H1 (cell line): Measurements from ENCODE around the gene SMARCC2.

Experiments used
- EZH2 ChIP-seq: fragments of 200-600 bp; sonication (generic); IDR thresholded peaks from 2 replicates; pipeline ENCODE4 v1.7.1; 2012; ENCODE audit warnings: low read depth, mild to moderate bottlenecking, moderate library complexity, low read length, inconsistent platforms; ENCODE audit not compliant: severe bottlenecking
- JUND ChIP-seq: IDR thresholded peaks from 2 replicates; pipeline ENCODE4 v1.6.1; 2011; ENCODE audit warnings: mild to moderate bottlenecking, improper control_type of control experiment, low read length
- NRF1 ChIP-seq: IDR thresholded peaks from 2 replicates; pipeline ENCODE4 v1.6.1; 2011; ENCODE audit warnings: mild to moderate bottlenecking, low read depth, low read length, improper control_type of control experiment
- POLR2A ChIP-seq, 2 experiments: IDR thresholded peaks; 1 replicate in 1 of 2; 2 replicates in 1 of 2; pipeline ENCODE4 v1.6.1; 2011; ENCODE audit warnings: low read depth in 2 of 2, low read length in 2 of 2, mild to moderate bottlenecking in 2 of 2; ENCODE audit errors: control extremely low read depth in 1 of 2
- RAD21 ChIP-seq, 2 experiments: IDR thresholded peaks in 1 of 2; conservative IDR thresholded peaks in 1 of 2; 2 replicates each; pipeline ENCODE4 v1.6.1; 2011; ENCODE audit warnings: low read depth in 2 of 2, low read length in 2 of 2, improper control_type of control experiment in 1 of 2, inconsistent platforms in 1 of 2, mild to moderate bottlenecking in 1 of 2, moderate library complexity in 1 of 2
- TF ChIP-seq, protein P1 (sequence below), 3 experiments: IDR thresholded peaks; 1 replicate in 2 of 3; 2 replicates in 1 of 3; pipeline versions ENCODE4 v1.5.1 to v1.6.1; 2011; ENCODE audit warnings: low read length in 3 of 3, mild to moderate bottlenecking in 3 of 3, inconsistent platforms in 2 of 3, low read depth in 1 of 3, moderate library complexity in 1 of 3; ENCODE audit not compliant: insufficient read depth in 1 of 3; ENCODE audit errors: control extremely low read depth in 1 of 3

GRCh38 chr12:56134897-56135296 lies 54.4 kb downstream of the SMARCC2 start:
- no peak for TF ChIP-seq NRF1
- TF ChIP-seq, protein P1, sequence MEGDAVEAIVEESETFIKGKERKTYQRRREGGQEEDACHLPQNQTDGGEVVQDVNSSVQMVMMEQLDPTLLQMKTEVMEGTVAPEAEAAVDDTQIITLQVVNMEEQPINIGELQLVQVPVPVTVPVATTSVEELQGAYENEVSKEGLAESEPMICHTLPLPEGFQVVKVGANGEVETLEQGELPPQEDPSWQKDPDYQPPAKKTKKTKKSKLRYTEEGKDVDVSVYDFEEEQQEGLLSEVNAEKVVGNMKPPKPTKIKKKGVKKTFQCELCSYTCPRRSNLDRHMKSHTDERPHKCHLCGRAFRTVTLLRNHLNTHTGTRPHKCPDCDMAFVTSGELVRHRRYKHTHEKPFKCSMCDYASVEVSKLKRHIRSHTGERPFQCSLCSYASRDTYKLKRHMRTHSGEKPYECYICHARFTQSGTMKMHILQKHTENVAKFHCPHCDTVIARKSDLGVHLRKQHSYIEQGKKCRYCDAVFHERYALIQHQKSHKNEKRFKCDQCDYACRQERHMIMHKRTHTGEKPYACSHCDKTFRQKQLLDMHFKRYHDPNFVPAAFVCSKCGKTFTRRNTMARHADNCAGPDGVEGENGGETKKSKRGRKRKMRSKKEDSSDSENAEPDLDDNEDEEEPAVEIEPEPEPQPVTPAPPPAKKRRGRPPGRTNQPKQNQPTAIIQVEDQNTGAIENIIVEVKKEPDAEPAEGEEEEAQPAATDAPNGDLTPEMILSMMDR (IDR thresholded peaks at IDR 0.05; ENCODE audit: control extremely low read depth in 1 of 3, insufficient read depth in 1 of 3, low read depth in 1 of 3, low read length in 3 of 3) = no peak
- no peak for TF ChIP-seq RAD21 (IDR thresholded peaks at IDR 0.05 in 1 of 2, conservative IDR thresholded peaks at IDR 0.05 in 1 of 2; ENCODE audit: low read depth in 2 of 2, low read length in 2 of 2)
- no peak for TF ChIP-seq JUND
- TF ChIP-seq POLR2A (IDR thresholded peaks at IDR 0.05; ENCODE audit: control extremely low read depth in 1 of 2, low read depth in 2 of 2, low read length in 2 of 2) = no peak
- no peak for TF ChIP-seq EZH2
